ENCODE measurements around the gene DNHD1. TPM values are rescaled to one million over a fixed set of nuclear protein-coding genes. Genes with fewer than 3 reads are reported as not detected.

DNHD1 gene
- total RNA-seq, 2 donors from 2014 or later, result 23.9 to 26.5 TPM

DNA sequence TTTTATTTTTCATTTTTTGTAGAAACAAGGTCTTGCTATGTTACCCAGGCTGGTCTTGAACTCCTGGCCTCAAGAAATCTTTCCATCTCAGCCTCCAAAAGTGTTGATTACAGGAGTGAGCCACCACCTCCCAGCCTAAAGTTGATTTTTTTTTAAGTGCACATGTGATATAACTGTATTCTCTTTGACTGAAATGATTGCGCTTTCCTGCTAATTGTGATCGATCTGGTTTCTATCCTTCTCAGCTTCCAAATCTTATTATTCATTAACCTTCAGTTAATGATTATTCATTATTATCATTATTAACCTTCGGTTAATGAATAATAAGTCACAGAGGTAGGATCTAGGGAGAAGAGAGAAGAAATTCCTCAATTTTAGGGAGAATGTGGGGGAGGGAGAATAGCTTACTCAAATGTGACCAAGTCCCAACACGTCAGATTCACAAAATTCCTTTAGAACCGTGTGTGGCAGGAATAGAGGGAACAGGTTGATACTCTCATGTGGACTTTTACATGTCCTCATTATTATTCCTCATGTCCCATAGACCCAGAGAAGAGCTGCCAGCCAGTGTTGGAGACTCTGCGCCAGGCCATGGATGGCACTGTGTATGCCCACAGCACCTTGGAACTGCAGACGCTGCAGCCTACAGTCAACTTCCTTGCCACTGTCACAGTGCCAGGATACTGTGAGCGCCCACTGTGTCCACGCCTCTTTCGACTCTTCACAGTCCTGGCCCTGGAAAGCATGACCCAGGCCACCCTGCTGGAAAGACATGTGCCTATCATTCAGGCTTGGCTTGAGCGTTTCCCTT, 59.3 kb downstream of the DNHD1 start:
- Histone ChIP-seq H3K27me3 (replicated peaks; ENCODE audit: insufficient read depth) (no peaks in the 10 kb centered on the region), H3K4me3 (no peak overlapping the region), H3K36me3 (peaks cover 5% of the 10 kb centered on the region), H3K27ac (no peak overlapping the region), H3K9me3 (no peaks in the 10 kb centered on the region), H3K4me1 (ENCODE audit: control insufficient read depth in 1 of 2, low read depth in 2 of 2) (no peaks in the 10 kb centered on the region)
- ATAC-seq (ENCODE audit: insufficient number of reproducible peaks, low FRiP score, low read depth) (no peak), DNase-seq (ENCODE audit: low spot score) (no peak)
- TF ChIP-seq, protein P1, sequence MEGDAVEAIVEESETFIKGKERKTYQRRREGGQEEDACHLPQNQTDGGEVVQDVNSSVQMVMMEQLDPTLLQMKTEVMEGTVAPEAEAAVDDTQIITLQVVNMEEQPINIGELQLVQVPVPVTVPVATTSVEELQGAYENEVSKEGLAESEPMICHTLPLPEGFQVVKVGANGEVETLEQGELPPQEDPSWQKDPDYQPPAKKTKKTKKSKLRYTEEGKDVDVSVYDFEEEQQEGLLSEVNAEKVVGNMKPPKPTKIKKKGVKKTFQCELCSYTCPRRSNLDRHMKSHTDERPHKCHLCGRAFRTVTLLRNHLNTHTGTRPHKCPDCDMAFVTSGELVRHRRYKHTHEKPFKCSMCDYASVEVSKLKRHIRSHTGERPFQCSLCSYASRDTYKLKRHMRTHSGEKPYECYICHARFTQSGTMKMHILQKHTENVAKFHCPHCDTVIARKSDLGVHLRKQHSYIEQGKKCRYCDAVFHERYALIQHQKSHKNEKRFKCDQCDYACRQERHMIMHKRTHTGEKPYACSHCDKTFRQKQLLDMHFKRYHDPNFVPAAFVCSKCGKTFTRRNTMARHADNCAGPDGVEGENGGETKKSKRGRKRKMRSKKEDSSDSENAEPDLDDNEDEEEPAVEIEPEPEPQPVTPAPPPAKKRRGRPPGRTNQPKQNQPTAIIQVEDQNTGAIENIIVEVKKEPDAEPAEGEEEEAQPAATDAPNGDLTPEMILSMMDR (IDR thresholded peaks at IDR 0.05), result no peak

DNA sequence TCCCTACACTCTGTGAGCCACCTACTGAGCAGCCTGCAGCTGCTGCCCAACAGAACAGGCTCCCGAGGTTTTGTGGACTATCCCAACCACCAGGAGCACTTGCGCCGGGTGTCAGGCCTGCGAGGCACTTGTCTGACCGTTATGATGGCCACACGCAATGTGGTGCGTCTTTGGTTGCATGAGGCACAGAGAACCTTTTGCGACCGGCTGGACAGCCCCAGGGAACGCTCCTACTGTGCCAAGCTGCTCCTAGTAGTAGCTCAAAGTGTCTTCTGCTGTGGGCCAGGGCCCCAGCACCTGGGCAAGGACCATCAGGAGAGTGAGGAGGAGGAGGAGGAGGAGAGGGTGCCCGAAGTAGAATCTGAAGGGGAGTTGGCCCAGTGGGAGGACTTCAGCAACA, 60.0 kb downstream of the DNHD1 start:
- no peaks in the 10 kb centered on the region for H3K9me3 ChIP-seq
- DNase-seq (ENCODE audit: low spot score) (no peak), ATAC-seq (ENCODE audit: insufficient number of reproducible peaks, low FRiP score, low read depth) (no peak)
- H3K27ac ChIP-seq, result no peak overlapping the region
- peaks cover 5% of the 10 kb centered on the region for H3K36me3 ChIP-seq
- TF ChIP-seq, protein P1 (IDR thresholded peaks at IDR 0.05), result no peak
- H3K4me1 ChIP-seq (ENCODE audit: control insufficient read depth in 1 of 2, low read depth in 2 of 2), result no peaks in the 10 kb centered on the region
- H3K4me3 ChIP-seq, result no peak overlapping the region
- H3K27me3 ChIP-seq (replicated peaks; ENCODE audit: insufficient read depth), result no peaks in the 10 kb centered on the region

DNA sequence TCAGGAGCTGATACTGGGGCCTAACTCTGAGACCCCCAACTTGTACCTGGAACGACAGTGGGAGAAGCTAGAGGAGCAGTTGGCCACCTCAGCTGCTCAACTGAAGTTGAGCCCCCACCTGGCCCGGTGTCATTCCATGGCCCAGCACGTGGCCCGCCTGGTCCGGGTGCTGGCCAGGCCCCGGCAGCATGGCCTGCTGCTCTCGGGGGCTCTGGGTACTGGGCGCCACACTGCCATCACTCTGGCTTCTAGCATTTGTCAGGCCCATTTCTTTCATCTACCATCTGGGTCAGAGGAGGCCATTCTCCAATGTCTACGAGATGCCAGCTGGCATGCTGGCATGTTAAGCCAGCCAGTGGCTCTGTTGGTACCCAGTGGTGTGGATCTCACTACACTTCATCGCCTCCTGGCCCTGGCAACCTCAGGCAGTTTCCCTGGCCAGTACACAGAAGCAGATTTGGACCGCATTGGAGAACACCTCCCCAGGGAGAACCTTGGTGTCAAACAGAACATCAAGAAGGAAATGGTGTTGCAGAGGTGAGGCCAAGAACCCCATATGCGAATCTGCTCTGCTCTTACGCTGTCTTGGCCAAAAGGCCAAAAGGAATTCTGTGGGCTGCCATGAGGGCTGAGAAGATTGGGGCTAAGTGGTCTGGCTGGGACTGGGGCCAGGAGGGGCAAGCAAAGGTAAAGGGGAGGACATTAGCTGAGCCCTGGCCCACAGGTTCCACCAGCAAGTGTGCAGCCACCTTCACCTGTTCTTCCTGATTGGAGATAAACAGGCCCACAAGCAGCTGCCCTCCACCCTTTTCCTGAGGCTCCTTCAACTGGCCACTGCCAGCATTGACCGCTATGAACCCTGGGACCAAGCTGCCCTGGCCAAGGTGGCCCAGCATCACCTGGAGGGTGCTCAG, 60.9 kb downstream of the DNHD1 start:
- H3K9me3 ChIP-seq, result no peaks in the 10 kb centered on the region
- no peak overlapping the region for H3K27ac ChIP-seq
- TF ChIP-seq, protein P1 (IDR thresholded peaks at IDR 0.05), result no peak
- no peak overlapping the region for H3K4me3 ChIP-seq
- peaks cover 5% of the 10 kb centered on the region for H3K36me3 ChIP-seq
- no peaks in the 10 kb centered on the region for H3K27me3 ChIP-seq (replicated peaks; ENCODE audit: insufficient read depth)
- H3K4me1 ChIP-seq (ENCODE audit: control insufficient read depth in 1 of 2, low read depth in 2 of 2), result no peaks in the 10 kb centered on the region
- DNase-seq (ENCODE audit: low spot score) (no peak), ATAC-seq (ENCODE audit: insufficient number of reproducible peaks, low FRiP score, low read depth) (no peak)

DNA sequence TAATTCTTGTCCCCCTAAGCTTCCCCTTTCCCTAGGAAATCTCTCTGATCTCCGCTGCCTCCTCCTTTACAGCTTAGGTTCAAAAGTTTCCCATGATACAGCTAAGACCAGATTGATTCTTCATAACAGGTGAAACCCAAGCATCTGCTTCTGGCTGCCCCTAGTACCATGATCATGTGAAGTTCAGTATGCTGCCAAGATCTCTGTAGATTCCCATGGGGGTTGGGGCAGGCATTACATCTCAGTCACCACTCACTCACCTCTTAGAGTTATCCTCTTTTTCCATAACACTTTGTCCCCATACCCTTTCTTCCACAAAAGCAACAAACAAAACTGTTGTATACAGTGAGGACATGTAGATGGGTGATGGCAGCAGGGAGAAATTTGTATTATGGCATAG, 62.3 kb downstream of the DNHD1 start:
- H3K36me3 ChIP-seq, result peaks cover 5% of the 10 kb centered on the region
- no peak overlapping the region for H3K4me3 ChIP-seq
- ATAC-seq (ENCODE audit: insufficient number of reproducible peaks, low FRiP score, low read depth) (no peak), DNase-seq (ENCODE audit: low spot score) (no peak)
- TF ChIP-seq, protein P1 (IDR thresholded peaks at IDR 0.05), result no peak
- H3K27ac ChIP-seq, result no peak overlapping the region
- no peaks in the 10 kb centered on the region for H3K4me1 ChIP-seq (ENCODE audit: control insufficient read depth in 1 of 2, low read depth in 2 of 2)
- no peaks in the 10 kb centered on the region for H3K9me3 ChIP-seq
- H3K27me3 ChIP-seq (replicated peaks; ENCODE audit: insufficient read depth), result no peaks in the 10 kb centered on the region

DNA sequence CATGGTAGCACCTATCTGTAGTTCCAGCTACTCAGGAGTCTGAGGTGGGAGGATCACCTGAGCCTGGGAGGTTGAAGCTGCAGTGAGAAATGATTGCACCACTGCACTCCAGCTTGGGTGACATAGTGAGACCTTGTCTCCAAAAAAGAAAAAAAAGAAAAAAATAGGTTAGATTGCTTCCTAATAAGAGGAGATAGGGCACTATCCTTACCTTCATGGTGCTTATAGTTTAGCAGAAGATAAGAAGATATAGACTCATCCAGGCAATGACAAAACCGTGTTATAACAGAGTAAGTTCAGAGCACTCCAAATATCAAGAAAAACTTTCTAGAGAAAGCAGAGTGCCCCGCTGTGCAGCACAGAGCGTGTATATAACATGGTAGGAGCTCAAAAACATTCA, 64.2 kb downstream of the DNHD1 start:
- H3K27ac ChIP-seq, result no peak overlapping the region
- peaks cover 5% of the 10 kb centered on the region for H3K36me3 ChIP-seq
- H3K9me3 ChIP-seq, result no peaks in the 10 kb centered on the region
- no peak for DNase-seq (ENCODE audit: low spot score)
- ATAC-seq (ENCODE audit: insufficient number of reproducible peaks, low FRiP score, low read depth), result no peak
- TF ChIP-seq, protein P1 (IDR thresholded peaks at IDR 0.05), result no peak
- no peak overlapping the region for H3K4me3 ChIP-seq
- H3K4me1 ChIP-seq (ENCODE audit: control insufficient read depth in 1 of 2, low read depth in 2 of 2), result no peaks in the 10 kb centered on the region
- H3K27me3 ChIP-seq (replicated peaks; ENCODE audit: insufficient read depth), result no peaks in the 10 kb centered on the region
